PC-9 (cell line): ENCODE results near the gene RCC1. TPM values are rescaled to one million over a fixed set of nuclear protein-coding genes. Genes with fewer than 3 reads are reported as not detected.
"Not testable (repeated sequence)": the region's sequence is repeated elsewhere in the genome, so short reads cannot be mapped to it uniquely, and the experiment has no call there.

Experiments used
- BruUV-seq: library from RNA; stranded (reverse); fragments of 400-500 nt; replicated peaks from 2 replicates; lab custom pipeline; 2021; lab: Mats Ljungman, UMichigan
- CTCF ChIA-PET: fragments of 300-600 bp; sonication (Branson Sonifier 250); formaldehyde crosslinking; loops from one replicate; lab custom pipeline; 2022; ENCODE audit warnings: antibody characterized with exemption; lab: Charles Lee
- POLR2A ChIA-PET: fragments of 300-600 bp; sonication (Branson Sonifier 250); formaldehyde crosslinking; loops from one replicate; lab custom pipeline; 2022; ENCODE audit warnings: antibody characterized with exemption; ENCODE audit not compliant: unreplicated experiment; lab: Charles Lee
- DNase-seq, 2 experiments: peaks; one replicate each; pipeline versions ENCODE4 v3.0.0 to v3.0.0-alpha.2; 2015 to 2022; ENCODE audit warnings: mixed read lengths in 1 of 2
- H2AFZ ChIP-seq: fragments of 200-600 bp; sonication (generic); 2 replicates; pipeline ENCODE4 v1.8.1; 2017; ENCODE audit warnings: antibody characterized with exemption
- H3F3A ChIP-seq: fragments of 200-600 bp; sonication (generic); 2 replicates; pipeline ENCODE4 v1.8.1; 2017; ENCODE audit warnings: antibody characterized with exemption, mild to moderate bottlenecking, low read depth; ENCODE audit not compliant: insufficient read depth
- H3K27ac ChIP-seq: fragments of 200-600 bp; sonication (generic); 2 replicates; pipeline ENCODE4 v1.6.1; 2016; ENCODE audit warnings: mixed run types
- H3K27me3 ChIP-seq: fragments of 200-600 bp; sonication (generic); 2 replicates; pipeline ENCODE4 v1.6.1; 2016; ENCODE audit warnings: low read depth, mixed run types; ENCODE audit not compliant: insufficient read depth
- H3K36me3 ChIP-seq: fragments of 200-600 bp; sonication (generic); 2 replicates; pipeline ENCODE4 v1.6.1; 2016; ENCODE audit warnings: low read depth, mixed run types
- H3K4me1 ChIP-seq: fragments of 200-600 bp; sonication (generic); replicated peaks from 2 replicates; pipeline ENCODE4 v1.6.1; 2016; ENCODE audit warnings: mixed run types; ENCODE audit not compliant: insufficient read depth
- H3K4me2 ChIP-seq: fragments of 200-600 bp; sonication (generic); 2 replicates; pipeline ENCODE4 v1.6.1; 2017; ENCODE audit warnings: mixed run types
- H3K4me3 ChIP-seq: fragments of 200-600 bp; sonication (generic); 2 replicates; pipeline ENCODE4 v1.6.1; 2016; ENCODE audit warnings: mixed run types
- H3K79me2 ChIP-seq: fragments of 200-600 bp; sonication (generic); 2 replicates; pipeline ENCODE4 v1.6.1; 2017; ENCODE audit warnings: low read depth, mixed run types
- H3K9me2 ChIP-seq: fragments of 200-600 bp; sonication (generic); 2 replicates; pipeline ENCODE4 v1.8.1; 2017; ENCODE audit warnings: mild to moderate bottlenecking; ENCODE audit not compliant: insufficient read depth
- H3K9me3 ChIP-seq: fragments of 200-600 bp; sonication (generic); 2 replicates; pipeline ENCODE4 v1.8.1; 2016; ENCODE audit warnings: low read depth; ENCODE audit not compliant: insufficient read depth
- H4K20me1 ChIP-seq: fragments of 200-600 bp; sonication (generic); 2 replicates; pipeline ENCODE4 v1.8.1; 2017; ENCODE audit not compliant: insufficient read depth
- EZH2 ChIP-seq: fragments of 200-600 bp; sonication (generic); IDR thresholded peaks from 2 replicates; pipeline ENCODE4 v1.8.0; 2017; ENCODE audit warnings: antibody characterized with exemption, low read depth
- intact Hi-C: fragments of 100-400 bp; cut with micrococcal nuclease; formaldehyde crosslinking; loops from one replicate; pipeline ENCODE4 v1.10.0; 2022; ENCODE audit not compliant: unreplicated experiment
- total RNA-seq: library from RNA; stranded (reverse); gene quantifications from 2 replicates; pipeline ENCODE4 v1.2.3, GENCODE V29; 2021
- TF ChIP-seq, protein P1 (sequence below): fragments of 200-600 bp; sonication (generic); conservative IDR thresholded peaks from 2 replicates; pipeline ENCODE4 v1.6.1; 2017; ENCODE audit warnings: mixed run types, antibody characterized with exemption, mild to moderate bottlenecking, moderate library complexity

RCC1 gene
- total RNA-seq, 1 experiment from 2014 or later, result 134 TPM

DNA sequence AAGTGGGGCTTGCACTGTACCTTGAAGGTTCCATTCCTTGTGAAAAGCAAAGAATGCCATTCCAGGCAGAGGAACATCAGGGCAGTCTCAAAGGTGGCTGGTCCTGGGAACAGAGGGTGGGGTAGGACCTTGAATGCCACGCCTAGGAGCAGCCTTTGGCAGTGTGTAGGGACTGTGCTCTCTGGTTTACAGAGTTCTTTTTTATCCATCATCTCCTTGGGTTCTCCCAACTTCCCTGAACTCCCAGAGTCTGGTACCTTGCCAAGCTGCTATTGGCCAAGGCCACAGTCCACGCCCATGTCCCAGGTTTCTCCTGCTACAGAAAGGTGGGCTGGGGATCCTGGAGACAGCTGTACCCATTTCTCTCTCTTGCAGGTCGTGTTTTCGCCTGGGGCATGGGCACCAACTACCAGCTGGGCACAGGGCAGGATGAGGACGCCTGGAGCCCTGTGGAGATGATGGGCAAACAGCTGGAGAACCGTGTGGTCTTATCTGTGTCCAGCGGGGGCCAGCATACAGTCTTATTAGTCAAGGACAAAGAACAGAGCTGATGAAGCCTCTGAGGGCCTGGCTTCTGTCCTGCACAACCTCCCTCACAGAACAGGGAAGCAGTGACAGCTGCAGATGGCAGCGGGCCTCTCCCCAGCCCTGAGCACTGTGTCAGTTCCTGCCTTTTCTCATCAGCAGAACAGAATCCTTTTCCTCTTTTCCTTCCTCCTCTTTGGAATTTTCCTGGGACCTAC is 31.8 kb downstream of the RCC1 start:
- no peaks in the 10 kb centered on the region for H3K9me2 ChIP-seq
- no peak overlapping the region for H3K4me3 ChIP-seq
- no peaks in the 10 kb centered on the region for H3K36me3 ChIP-seq
- no peaks in the 10 kb centered on the region for H4K20me1 ChIP-seq
- H3K27ac ChIP-seq, result no peak overlapping the region
- TF ChIP-seq, protein P1, sequence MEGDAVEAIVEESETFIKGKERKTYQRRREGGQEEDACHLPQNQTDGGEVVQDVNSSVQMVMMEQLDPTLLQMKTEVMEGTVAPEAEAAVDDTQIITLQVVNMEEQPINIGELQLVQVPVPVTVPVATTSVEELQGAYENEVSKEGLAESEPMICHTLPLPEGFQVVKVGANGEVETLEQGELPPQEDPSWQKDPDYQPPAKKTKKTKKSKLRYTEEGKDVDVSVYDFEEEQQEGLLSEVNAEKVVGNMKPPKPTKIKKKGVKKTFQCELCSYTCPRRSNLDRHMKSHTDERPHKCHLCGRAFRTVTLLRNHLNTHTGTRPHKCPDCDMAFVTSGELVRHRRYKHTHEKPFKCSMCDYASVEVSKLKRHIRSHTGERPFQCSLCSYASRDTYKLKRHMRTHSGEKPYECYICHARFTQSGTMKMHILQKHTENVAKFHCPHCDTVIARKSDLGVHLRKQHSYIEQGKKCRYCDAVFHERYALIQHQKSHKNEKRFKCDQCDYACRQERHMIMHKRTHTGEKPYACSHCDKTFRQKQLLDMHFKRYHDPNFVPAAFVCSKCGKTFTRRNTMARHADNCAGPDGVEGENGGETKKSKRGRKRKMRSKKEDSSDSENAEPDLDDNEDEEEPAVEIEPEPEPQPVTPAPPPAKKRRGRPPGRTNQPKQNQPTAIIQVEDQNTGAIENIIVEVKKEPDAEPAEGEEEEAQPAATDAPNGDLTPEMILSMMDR, result no peak
- no peak for TF ChIP-seq EZH2
- CTCF ChIA-PET, result no interaction called here
- H2AFZ ChIP-seq, result no peak overlapping the region
- H3K9me3 ChIP-seq, result no peaks in the 10 kb centered on the region
- no peaks in the 10 kb centered on the region for H3K4me1 ChIP-seq
- BruUV-seq, result no TSS peak
- peaks cover 6% of the 10 kb centered on the region; the same call in 1 of the 2 replicates for H3F3A ChIP-seq
- POLR2A ChIA-PET, result no interaction called here
- H3K4me2 ChIP-seq, result no peak overlapping the region
- H3K27me3 ChIP-seq, result no peaks in the 10 kb centered on the region
- H3K79me2 ChIP-seq, result no peaks in the 10 kb centered on the region
- intact Hi-C loops, result no loop called here
- DNase-seq, result no peak

- no peaks in the 10 kb centered on the region for H3K27me3 ChIP-seq
- H3F3A ChIP-seq, result peaks cover 6% of the 10 kb centered on the region; the same call in 1 of the 2 replicates
- no peaks in the 10 kb centered on the region for H3K79me2 ChIP-seq
- ChIA-PET POLR2A (interaction anchor here (0.5 kb wide), 1 partner anchor 110 kb away, joined by 12 read pairs; the partner anchor contains the start of gene RNU11), CTCF (no interaction called here)
- no peaks in the 10 kb centered on the region for H3K4me1 ChIP-seq
- H3K9me2 ChIP-seq, result no peaks in the 10 kb centered on the region
- TF ChIP-seq, protein P1, result no peak
- no peak for TF ChIP-seq EZH2
- H3K4me3 ChIP-seq, result no peak overlapping the region
- no peaks in the 10 kb centered on the region for H3K9me3 ChIP-seq
- no peak overlapping the region for H3K4me2 ChIP-seq
- H3K27ac ChIP-seq, result no peak overlapping the region
- H3K36me3 ChIP-seq, result no peaks in the 10 kb centered on the region
- DNase-seq, result no peak
- H4K20me1 ChIP-seq, result no peaks in the 10 kb centered on the region
- intact Hi-C loops, result no loop called here
- no peak overlapping the region for H2AFZ ChIP-seq
- TSS peak; percentile 25 for BruUV-seq
These were observed 32.4 kb downstream of the RCC1 start for GRCh38 chr1:28538286-28538685.

DNA sequence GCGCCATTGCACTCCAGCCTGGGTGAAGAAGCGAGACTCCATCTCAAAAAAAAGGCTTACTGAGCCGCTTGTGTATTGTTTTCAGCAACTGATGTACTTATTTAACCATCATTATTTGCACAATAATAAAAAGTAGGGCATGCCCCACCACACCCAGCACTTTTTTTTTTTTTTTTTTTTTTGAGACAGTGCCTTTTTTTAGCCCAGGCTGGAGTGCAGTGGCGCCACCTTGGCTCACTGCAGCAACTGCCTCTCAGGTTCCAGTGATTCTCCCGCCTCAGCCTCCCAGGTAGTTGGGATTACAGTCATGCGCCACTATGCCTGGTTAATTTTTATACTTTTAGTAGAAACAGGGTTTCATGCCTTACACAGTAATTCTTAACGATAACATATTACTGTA is 34.8 kb downstream of the RCC1 start:
- DNase-seq, result no peak
- Histone ChIP-seq H4K20me1 (no peaks in the 10 kb centered on the region), H3K27ac (no peak overlapping the region), H3K27me3 (no peaks in the 10 kb centered on the region), H3K4me3 (no peak overlapping the region), H3K9me3 (no peaks in the 10 kb centered on the region), H3K79me2 (no peaks in the 10 kb centered on the region), H3K4me2 (no peak overlapping the region), H2AFZ (no peak overlapping the region), H3K36me3 (no peaks in the 10 kb centered on the region), H3K9me2 (no peaks in the 10 kb centered on the region), H3F3A (peaks cover 6% of the 10 kb centered on the region; the same call in 1 of the 2 replicates), H3K4me1 (no peaks in the 10 kb centered on the region)
- CTCF ChIA-PET, result interaction anchor here (0.7 kb wide), 2 partner anchors 20 to 124 kb away, joined by 5 to 7 read pairs; no protein-coding TSS in a partner anchor
- TF ChIP-seq, protein P1, result no peak
- no peak for TF ChIP-seq EZH2
- BruUV-seq, result no TSS peak
- intact Hi-C loops, result no loop called here
- POLR2A ChIA-PET, result no interaction called here

DNA sequence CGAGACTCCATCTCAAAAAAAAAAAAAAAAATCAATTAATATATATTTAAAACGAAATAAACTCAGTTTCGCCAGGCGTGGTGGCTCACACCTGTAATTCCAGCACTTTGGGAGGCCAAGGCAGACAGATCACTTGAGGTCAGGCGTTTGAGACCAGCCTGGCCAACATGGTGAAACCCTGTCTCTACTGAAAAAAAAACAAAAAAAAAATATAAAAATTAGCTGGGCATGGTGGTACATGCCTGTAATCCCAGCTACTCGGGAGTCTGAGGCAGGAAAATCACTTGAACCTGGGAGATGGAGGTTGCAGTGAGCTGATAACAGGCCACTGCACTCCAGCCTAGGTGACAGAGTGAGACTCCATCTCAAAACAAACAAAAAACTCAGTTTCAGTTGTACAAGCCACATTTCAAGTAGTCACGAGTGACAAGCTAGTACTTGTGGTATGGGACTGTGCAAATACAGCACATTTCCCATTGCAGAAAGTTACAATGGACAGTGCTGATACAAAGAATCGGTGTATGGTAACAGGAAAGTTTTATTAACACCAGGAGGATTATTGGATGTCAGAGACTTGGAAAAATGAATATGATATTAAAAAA is 35.7 kb downstream of the RCC1 start:
- POLR2A ChIA-PET, result interaction anchor here (0.7 kb wide), 1 partner anchor 99 kb away, joined by 7 read pairs; no protein-coding TSS in a partner anchor
- H3K79me2 ChIP-seq, H2AFZ ChIP-seq, H3K27me3 ChIP-seq, H3K27ac ChIP-seq, H4K20me1 ChIP-seq, H3K4me2 ChIP-seq, H3K36me3 ChIP-seq, DNase-seq, H3K4me1 ChIP-seq, H3F3A ChIP-seq, H3K9me3 ChIP-seq, intact Hi-C loops, H3K4me3 ChIP-seq, H3K9me2 ChIP-seq: not testable (repeated sequence)
- CTCF ChIA-PET, result interaction anchor here (0.6 to 0.7 kb wide), 2 partner anchors 38 to 125 kb away, joined by 5 to 15 read pairs; no protein-coding TSS in a partner anchor
- BruUV-seq, result TSS peak; percentile 2
